Measurements from ENCODE around the gene PDE10A.
A peak's percentile ranks its signal among the peaks of the same experiment; 100 is the strongest.
"Not testable (repeated sequence)": the region's sequence is repeated elsewhere in the genome, so short reads cannot be mapped to it uniquely, and the experiment has no call there.

PDE10A gene

GRCh38 chr6:165511807-165512206 lies 151.2 kb downstream of the PDE10A start:
- DNase-seq (ENCODE audit: low read depth): no peak
- no peak for TF ChIP-seq CTCF (IDR thresholded peaks at IDR 0.05; ENCODE audit: control insufficient read depth, extremely low read depth, insufficient read depth)
- no peak overlapping the region for H3K4me3 ChIP-seq (ENCODE audit: low read depth, low read length)

GRCh38 chr6:165508321-165508869 lies 154.6 kb downstream of the PDE10A start:
- no peak for TF ChIP-seq CTCF (IDR thresholded peaks at IDR 0.05; ENCODE audit: control insufficient read depth, extremely low read depth, insufficient read depth)
- DNase-seq (ENCODE audit: low read depth): no peak
- no peak overlapping the region for H3K4me3 ChIP-seq (ENCODE audit: low read depth, low read length)

- no peak for DNase-seq (ENCODE audit: low read depth)
- H3K4me3 ChIP-seq (ENCODE audit: low read depth, low read length): no peak overlapping the region
- no peak for TF ChIP-seq CTCF (IDR thresholded peaks at IDR 0.05; ENCODE audit: control insufficient read depth, extremely low read depth, insufficient read depth)
These were observed 156.4 kb downstream of the PDE10A start for GRCh38 chr6:165506657-165507056.

- H3K4me3 ChIP-seq (ENCODE audit: low read depth, low read length); DNase-seq (ENCODE audit: low read depth): not testable (repeated sequence)
These were observed 162.7 kb downstream of the PDE10A start for GRCh38 chr6:165500214-165500907.

- TF ChIP-seq CTCF (IDR thresholded peaks at IDR 0.05; ENCODE audit: control insufficient read depth, extremely low read depth, insufficient read depth): no peak
- no peak overlapping the region for H3K4me3 ChIP-seq (ENCODE audit: low read depth, low read length)
- peak; percentile 30 for DNase-seq (ENCODE audit: low read depth)
These were observed 165.6 kb downstream of the PDE10A start for GRCh38 chr6:165497472-165497871.

GRCh38 chr6:165488624-165489295 lies 174.3 kb downstream of the PDE10A start:
- H3K4me3 ChIP-seq (ENCODE audit: low read depth, low read length): no peak overlapping the region
- TF ChIP-seq CTCF (IDR thresholded peaks at IDR 0.05; ENCODE audit: control insufficient read depth, extremely low read depth, insufficient read depth): no peak
- DNase-seq (ENCODE audit: low read depth): no peak

GRCh38 chr6:165487950-165488349 lies 175.1 kb downstream of the PDE10A start:
- DNase-seq (ENCODE audit: low read depth): no peak
- no peak for TF ChIP-seq CTCF (IDR thresholded peaks at IDR 0.05; ENCODE audit: control insufficient read depth, extremely low read depth, insufficient read depth)
- H3K4me3 ChIP-seq (ENCODE audit: low read depth, low read length): no peak overlapping the region

Data from LNCaP clone FGC (cell line).